Thoracic aorta (tissue), 2 donors: ENCODE measurements around the gene FIBCD1. TPM values are rescaled to one million over a fixed set of nuclear protein-coding genes. Genes with fewer than 3 reads are reported as not detected.
A peak's percentile ranks its signal among the peaks of the same experiment; 100 is the strongest.

Experiments
- ATAC-seq: fragments of 150-250 bp; one replicate; pipeline ENCODE4 v1.8.0; 2017; ENCODE audit warnings: low read depth; ENCODE audit not compliant: insufficient number of reproducible peaks, low FRiP score
- DNase-seq: peaks from one replicate; pipeline ENCODE4 v3.0.0-alpha.2; 2020; ENCODE audit warnings: low spot score
- H3K27ac ChIP-seq, 2 donors: fragments of 200-600 bp; sonication (generic); 1 replicate in 1 of 2; 2 replicates in 1 of 2; pipeline ENCODE4 v1.5.1; 2016; ENCODE audit warnings: mild to moderate bottlenecking in 2 of 2, moderate library complexity in 2 of 2
- H3K27me3 ChIP-seq: fragments of 200-600 bp; sonication (generic); replicated peaks from 2 replicates; pipeline ENCODE4 v1.6.0; 2016; ENCODE audit warnings: mild to moderate bottlenecking; ENCODE audit not compliant: insufficient read depth
- H3K36me3 ChIP-seq: fragments of 200-600 bp; sonication (generic); one replicate; pipeline ENCODE4 v1.5.1; 2016
- H3K4me1 ChIP-seq, 2 donors: fragments of 200-600 bp; sonication (generic); 1 replicate in 1 of 2; 2 replicates in 1 of 2; pipeline versions ENCODE4 v1.5.1 to v1.6.0; 2016; ENCODE audit warnings: low read depth in 2 of 2, mild to moderate bottlenecking in 1 of 2; ENCODE audit not compliant: control insufficient read depth in 1 of 2
- H3K4me3 ChIP-seq: fragments of 200-600 bp; sonication (generic); 2 replicates; pipeline ENCODE4 v1.5.1; 2016; ENCODE audit warnings: mild to moderate bottlenecking
- H3K9me3 ChIP-seq: fragments of 200-600 bp; sonication (generic); 2 replicates; pipeline ENCODE4 v1.5.1; 2016
- total RNA-seq, 2 donors: library from RNA; depleted of rRNA; stranded (reverse); fragments of >200 nt; gene quantifications; one replicate each; pipeline versions ENCODE4 v1.1.0 to v1.2.3, GENCODE V29; 2016
- TF ChIP-seq, protein P1 (sequence below): fragments of 200-600 bp; sonication (generic); IDR thresholded peaks from one replicate; pipeline ENCODE4 v1.5.1; 2019; ENCODE audit warnings: antibody characterized with exemption

Gene FIBCD1, protein sequence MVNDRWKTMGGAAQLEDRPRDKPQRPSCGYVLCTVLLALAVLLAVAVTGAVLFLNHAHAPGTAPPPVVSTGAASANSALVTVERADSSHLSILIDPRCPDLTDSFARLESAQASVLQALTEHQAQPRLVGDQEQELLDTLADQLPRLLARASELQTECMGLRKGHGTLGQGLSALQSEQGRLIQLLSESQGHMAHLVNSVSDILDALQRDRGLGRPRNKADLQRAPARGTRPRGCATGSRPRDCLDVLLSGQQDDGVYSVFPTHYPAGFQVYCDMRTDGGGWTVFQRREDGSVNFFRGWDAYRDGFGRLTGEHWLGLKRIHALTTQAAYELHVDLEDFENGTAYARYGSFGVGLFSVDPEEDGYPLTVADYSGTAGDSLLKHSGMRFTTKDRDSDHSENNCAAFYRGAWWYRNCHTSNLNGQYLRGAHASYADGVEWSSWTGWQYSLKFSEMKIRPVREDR
- total RNA-seq = not detected

- Histone ChIP-seq H3K27ac (peak within 1 kb of the TSS in 1 of 2 donors; percentile 12), H3K4me1 (peaks cover 16 to 40% of the 10 kb centered on the region in 2 donors), H3K4me3 (peak within 1 kb of the TSS; percentile 71), H3K27me3 (peaks cover 13% of the 10 kb centered on the region), H3K36me3 (no peaks in the 10 kb centered on the region), H3K9me3 (no peaks in the 10 kb centered on the region)
- TF ChIP-seq, protein P1, sequence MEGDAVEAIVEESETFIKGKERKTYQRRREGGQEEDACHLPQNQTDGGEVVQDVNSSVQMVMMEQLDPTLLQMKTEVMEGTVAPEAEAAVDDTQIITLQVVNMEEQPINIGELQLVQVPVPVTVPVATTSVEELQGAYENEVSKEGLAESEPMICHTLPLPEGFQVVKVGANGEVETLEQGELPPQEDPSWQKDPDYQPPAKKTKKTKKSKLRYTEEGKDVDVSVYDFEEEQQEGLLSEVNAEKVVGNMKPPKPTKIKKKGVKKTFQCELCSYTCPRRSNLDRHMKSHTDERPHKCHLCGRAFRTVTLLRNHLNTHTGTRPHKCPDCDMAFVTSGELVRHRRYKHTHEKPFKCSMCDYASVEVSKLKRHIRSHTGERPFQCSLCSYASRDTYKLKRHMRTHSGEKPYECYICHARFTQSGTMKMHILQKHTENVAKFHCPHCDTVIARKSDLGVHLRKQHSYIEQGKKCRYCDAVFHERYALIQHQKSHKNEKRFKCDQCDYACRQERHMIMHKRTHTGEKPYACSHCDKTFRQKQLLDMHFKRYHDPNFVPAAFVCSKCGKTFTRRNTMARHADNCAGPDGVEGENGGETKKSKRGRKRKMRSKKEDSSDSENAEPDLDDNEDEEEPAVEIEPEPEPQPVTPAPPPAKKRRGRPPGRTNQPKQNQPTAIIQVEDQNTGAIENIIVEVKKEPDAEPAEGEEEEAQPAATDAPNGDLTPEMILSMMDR = peak; percentile 23
- ATAC-seq (no peak), DNase-seq (no peak)
These were observed at the start of gene FIBCD1 for GRCh38 chr9:130938652-130939404. FIBCD1 (minus strand) TSS chr9:130939247; CDS start chr9:130938607, 640 bp downstream.

- no peak for DNase-seq
- ATAC-seq = no peak
- Histone ChIP-seq H3K4me1 (no peaks in the 10 kb centered on the region), H3K36me3 (no peaks in the 10 kb centered on the region), H3K9me3 (no peaks in the 10 kb centered on the region), H3K4me3 (no peak overlapping the region), H3K27ac (no peak overlapping the region), H3K27me3 (no peaks in the 10 kb centered on the region)
- TF ChIP-seq, protein P1 = no peak
These were observed 49.3 kb upstream of the FIBCD1 start for GRCh38 chr9:130988400-130988747.

- TF ChIP-seq, protein P1 = no peak
- no peaks in the 10 kb centered on the region for H3K36me3 ChIP-seq
- H3K4me1 ChIP-seq = no peaks in the 10 kb centered on the region
- no peak overlapping the region for H3K4me3 ChIP-seq
- no peaks in the 10 kb centered on the region for H3K27me3 ChIP-seq
- DNase-seq (no peak), ATAC-seq (no peak)
- no peak overlapping the region for H3K27ac ChIP-seq
- H3K9me3 ChIP-seq = no peaks in the 10 kb centered on the region
These were observed 48.8 kb upstream of the FIBCD1 start for GRCh38 chr9:130987738-130988399.

GRCh38 chr9:130987054-130987453, 48.0 kb upstream of the FIBCD1 start:
- Histone ChIP-seq H3K4me1 (no peaks in the 10 kb centered on the region), H3K36me3 (no peaks in the 10 kb centered on the region), H3K9me3 (no peaks in the 10 kb centered on the region), H3K4me3 (no peak overlapping the region), H3K27me3 (no peaks in the 10 kb centered on the region), H3K27ac (no peak overlapping the region)
- TF ChIP-seq, protein P1 = no peak
- no peak for DNase-seq
- ATAC-seq = no peak
